K562 (cell line): ENCODE data around the gene GCC1. TPM values are rescaled to one million over a fixed set of nuclear protein-coding genes. Genes with fewer than 3 reads are reported as not detected.

ENCODE experiments used
- ATAC-seq: fragments of 200-7000 bp; cut with Tn5 transposase; 3 replicates; pipeline ENCODE4 v1.9.1; 2020; ENCODE audit warnings: moderate library complexity
- BruUV-seq: library from RNA; stranded (reverse); fragments of 400-500 nt; replicated peaks from 2 replicates; lab custom pipeline; 2021; lab: Mats Ljungman, UMichigan
- CTCF ChIA-PET: fragments of 300-600 bp; formaldehyde crosslinking; extraction: SDS; loops from one replicate; lab custom pipeline; 2021; ENCODE audit warnings: low intra/inter-chr PET ratio; lab: Yijun Ruan, JAX
- POLR2A ChIA-PET: fragments of 300-600, 350-650 bp; sonication (Branson Sonifier 250); formaldehyde crosslinking; extraction: SDS; loops from one replicate; lab custom pipeline; 2021; ENCODE audit warnings: antibody characterized with exemption, inconsistent platforms; lab: Yijun Ruan, JAX
- DNase-seq, 4 experiments: peaks; one replicate each; pipeline versions ENCODE4 v3.0.0 to v3.0.0-alpha.2; 2011 to 2018; ENCODE audit warnings: low spot score in 3 of 4, mixed read lengths in 3 of 4; ENCODE audit errors: extremely low read depth in 1 of 4
- FAIRE-seq: peaks from 2 replicates; lab custom pipeline; 2011; peaks lifted over from hg19 to GRCh38; lab: Jason Lieb, UNC
- H2AFZ ChIP-seq: 2 replicates; pipeline ENCODE4 v1.6.0; 2011; ENCODE audit warnings: low read depth, low read length, control low read depth, inconsistent platforms
- H3K27ac ChIP-seq: fragments of 200-600 bp; 3 replicates; pipeline ENCODE4 v1.8.0; 2011; ENCODE audit warnings: low read depth, mild to moderate bottlenecking, control low read depth, inconsistent platforms, low read length, moderate library complexity, mixed read lengths; ENCODE audit errors: extremely low read depth
- H3K27me3 ChIP-seq, 2 experiments: fragments of 300-600 bp in 1 of 2; 2 replicates in 1 of 2; 3 replicates in 1 of 2; pipeline versions ENCODE4 v1.6.0 to v1.8.0; 2011; ENCODE audit warnings: inconsistent platforms in 2 of 2, low read length in 2 of 2, mild to moderate bottlenecking in 1 of 2, mixed read lengths in 1 of 2, moderate library complexity in 1 of 2; ENCODE audit not compliant: control insufficient read depth in 2 of 2, insufficient read depth in 2 of 2
- H3K36me3 ChIP-seq: fragments of 300-600 bp; 3 replicates; pipeline ENCODE4 v1.8.0; 2011; ENCODE audit warnings: mild to moderate bottlenecking, low read length, inconsistent platforms; ENCODE audit not compliant: control insufficient read depth, insufficient read depth
- H3K4me1 ChIP-seq, 2 experiments: fragments of 200-600 bp in 1 of 2; replicated peaks in 1 of 2; 2 replicates in 1 of 2; 3 replicates in 1 of 2; pipeline versions ENCODE4 v1.5.1 to v1.8.0; 2011; ENCODE audit warnings: inconsistent platforms in 2 of 2, low read length in 2 of 2, mild to moderate bottlenecking in 1 of 2, mixed read lengths in 1 of 2, moderate library complexity in 1 of 2; ENCODE audit not compliant: control insufficient read depth in 2 of 2, insufficient read depth in 2 of 2
- H3K4me2 ChIP-seq: 2 replicates; pipeline ENCODE4 v1.6.1; 2011; ENCODE audit warnings: low read length, control low read depth, inconsistent platforms, mixed read lengths; ENCODE audit not compliant: insufficient read depth
- H3K4me3 ChIP-seq: fragments of 200-600 bp; sonication (generic), shearing (Covaris generic); 2 replicates; pipeline ENCODE4 v1.5.1; 2016; ENCODE audit warnings: control low read depth, inconsistent platforms
- H3K79me2 ChIP-seq: fragments of 200-600 bp; 3 replicates; pipeline ENCODE4 v1.8.0; 2011; ENCODE audit warnings: low read length, inconsistent platforms; ENCODE audit not compliant: control insufficient read depth, insufficient read depth
- H3K9ac ChIP-seq, 2 experiments: 2 replicates each; pipeline versions ENCODE4 v1.6.0 to v1.6.1; 2011; ENCODE audit warnings: low read depth in 2 of 2, low read length in 2 of 2, control low read depth in 1 of 2, inconsistent platforms in 1 of 2, mild to moderate bottlenecking in 1 of 2, mixed read lengths in 1 of 2; ENCODE audit not compliant: insufficient read depth in 1 of 2
- H3K9me1 ChIP-seq: one replicate; pipeline ENCODE4 v1.6.0; 2011; ENCODE audit warnings: inconsistent platforms, mild to moderate bottlenecking, low read length, moderate library complexity; ENCODE audit not compliant: control insufficient read depth, insufficient read depth
- H3K9me3 ChIP-seq: replicated peaks from 2 replicates; pipeline ENCODE4 v1.5.1; 2011; ENCODE audit warnings: low read depth, low read length, inconsistent platforms; ENCODE audit not compliant: control insufficient read depth, insufficient read depth
- H4K20me1 ChIP-seq: replicated peaks from 2 replicates; pipeline ENCODE4 v1.6.1; 2011; ENCODE audit warnings: low read length, inconsistent platforms, mixed read lengths; ENCODE audit not compliant: control insufficient read depth, insufficient read depth
- BRD9 ChIP-seq: fragments of 450-650 bp; IDR thresholded peaks from 2 replicates; pipeline ENCODE4 v1.6.1; 2018; ENCODE audit warnings: low read depth; ENCODE audit not compliant: partially characterized antibody
- MCM3 ChIP-seq: fragments of 450-650 bp; IDR thresholded peaks from 2 replicates; pipeline ENCODE4 v1.6.1; 2016
- SMC3 ChIP-seq: conservative IDR thresholded peaks from 2 replicates; pipeline ENCODE4 v1.6.1; 2011; ENCODE audit warnings: low read depth, low read length, improper control_type of control experiment; ENCODE audit not compliant: insufficient read depth
- TOE1 ChIP-seq, 2 experiments: fragments of 450-650 bp in 1 of 2; sonication (generic) in 1 of 2; formaldehyde crosslinking in 1 of 2; IDR thresholded peaks; 2 replicates each; pipeline versions ENCODE4 v1.7.1 to v1.8.0; 2016 to 2022; ENCODE audit warnings: borderline replicate concordance in 2 of 2, mild to moderate bottlenecking in 2 of 2, antibody characterized with exemption in 1 of 2, inconsistent platforms in 1 of 2, low read depth in 1 of 2, missing genetic modification reagents in 1 of 2, moderate library complexity in 1 of 2
- YY1 ChIP-seq, 3 experiments: IDR thresholded peaks; 2 replicates each; pipeline ENCODE4 v1.6.1; 2011; ENCODE audit warnings: low read length in 2 of 3, mild to moderate bottlenecking in 2 of 3, moderate library complexity in 2 of 3, borderline replicate concordance in 1 of 3, control low read depth in 1 of 3, low read depth in 1 of 3; ENCODE audit not compliant: insufficient read depth in 3 of 3, insufficient replicate concordance in 2 of 3, control insufficient read depth in 1 of 3, insufficient read length in 1 of 3; ENCODE audit errors: extremely low read depth in 1 of 3
- ZBED1 ChIP-seq: IDR thresholded peaks from 2 replicates; pipeline ENCODE4 v1.6.1; 2014
- WGBS: fragments of 100-300 bp; shearing (Covaris generic); methylation state at CpG from one replicate; pipeline ENCODE4 v1.1.6; 2016; ENCODE audit warnings: low coverage, mixed read lengths; ENCODE audit not compliant: insufficient coverage; ENCODE audit errors: missing lambda C conversion rate; 5-methylcytosine and 5-hydroxymethylcytosine counted together
- in situ Hi-C: fragments of 300-500 bp; cut with MboI; formaldehyde crosslinking; loops from 4 replicates; pipeline ENCODE4 v1.15.0; 2018; ENCODE audit warnings: inconsistent platforms, mixed read lengths
- intact Hi-C: fragments of 100-400 bp; cut with micrococcal nuclease; formaldehyde crosslinking; loops from 2 replicates; pipeline ENCODE4 v1.14.2; 2022
- polyA plus RNA-seq, 8 experiments: library from polyadenylated mRNA; depleted of rRNA in 4 of 8; stranded (reverse) in 5 of 8; unstranded in 3 of 8; fragments of >200 nt; fragmentation: Nextera tagmentation in 2 of 8; fragmentation: Illumina TruSeq in 1 of 8; extraction: Ambion mirVana in 2 of 8; extraction: Trizol in 1 of 8; gene quantifications; 2 replicates each; pipeline versions ENCODE4 v1.2.1 to v1.2.3, GENCODE V29; 2011 to 2014; ENCODE audit warnings: inconsistent platforms in 1 of 8, missing spikeins in 1 of 8
- total RNA-seq, 7 experiments: library from RNA; depleted of rRNA in 6 of 7; stranded (reverse); fragments of >200 nt in 6 of 7; fragmentation: Illumina TruSeq in 2 of 7; extraction: Trizol in 2 of 7; gene quantifications; 2 replicates each; pipeline versions ENCODE4 v1.2.1 to v1.2.3, GENCODE V29; 2011 to 2021; ENCODE audit warnings: low replicate concordance in 1 of 7

GCC1 gene
- total and polyA plus RNA-seq, 9 of the 15 experiments (the other 6 are each of a cell fraction or from before 2014, with no cell fraction given) = 1.9 to 19.8 (median 10.9) TPM

DNA sequence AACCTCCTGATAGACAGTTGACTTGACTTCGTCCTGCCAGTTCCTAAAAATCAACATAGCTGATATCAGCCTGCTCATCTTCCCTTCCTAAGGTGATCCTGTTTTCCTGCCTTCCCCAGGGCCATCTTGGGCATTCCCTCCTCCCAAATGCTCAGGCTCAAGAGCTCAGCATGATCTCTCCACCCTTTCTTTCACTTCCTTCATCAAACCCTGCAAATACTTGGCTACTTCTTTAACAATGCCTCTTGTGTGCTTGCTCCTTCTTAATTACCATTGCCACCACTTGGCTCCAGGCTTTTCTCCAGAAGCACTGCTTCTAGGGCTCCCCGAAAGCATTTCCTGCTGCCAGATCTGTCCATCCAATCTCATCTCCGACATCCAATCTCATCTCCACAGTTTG, 15.5 kb upstream of the GCC1 start:
- H3K79me2 ChIP-seq = no peaks in the 10 kb centered on the region
- no peak overlapping the region for H3K4me2 ChIP-seq
- peaks cover 37 to 56% of the 10 kb centered on the region in 2 experiments for H3K27me3 ChIP-seq
- DNase-seq (peak in 1 of 4 experiments; percentile 6), ATAC-seq (no peak), FAIRE-seq (no peak)
- H3K36me3 ChIP-seq = no peaks in the 10 kb centered on the region
- BruUV-seq = no TSS peak
- no peak overlapping the region for H3K4me3 ChIP-seq
- 0% methylated on average over 3 of the region's 3 CpGs for WGBS
- TF ChIP-seq MCM3 = no peak
- POLR2A ChIA-PET = no interaction called here
- no peaks in the 10 kb centered on the region for H3K9me1 ChIP-seq
- CTCF ChIA-PET = no interaction called here
- no peak overlapping the region for H2AFZ ChIP-seq
- intact Hi-C loops = no loop called here
- in situ Hi-C loops = no loop called here
- no peaks in the 10 kb centered on the region for H3K9me3 ChIP-seq
- H4K20me1 ChIP-seq = no peaks in the 10 kb centered on the region
- no peaks in the 10 kb centered on the region for H3K4me1 ChIP-seq
- H3K9ac ChIP-seq = no peak overlapping the region
- H3K27ac ChIP-seq = no peak overlapping the region

DNA sequence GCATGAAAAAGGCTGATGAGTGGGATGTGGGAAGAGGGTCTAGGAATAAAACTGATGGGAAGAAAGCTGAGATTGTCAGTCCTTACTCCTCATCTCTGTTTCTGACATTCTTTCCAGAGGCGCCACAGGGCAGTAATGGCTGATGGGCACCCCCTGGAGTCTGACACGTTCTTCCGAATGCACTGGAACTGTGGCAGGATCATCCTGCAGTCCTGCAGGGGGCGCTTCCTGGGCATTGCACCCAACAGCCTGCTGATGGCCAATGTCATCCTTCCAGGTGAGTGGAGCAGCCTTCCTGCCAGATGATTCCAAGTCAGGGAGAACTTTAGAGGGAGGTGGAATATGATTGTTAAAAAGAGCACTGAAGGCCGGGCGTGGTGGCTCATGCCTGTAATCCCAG, 12.9 kb upstream of the GCC1 start:
- no TSS peak for BruUV-seq
- Histone ChIP-seq H3K79me2 (no peaks in the 10 kb centered on the region), H4K20me1 (no peaks in the 10 kb centered on the region), H2AFZ (no peak overlapping the region), H3K4me1 (no peaks in the 10 kb centered on the region; a peak in 1 of 5 replicates), H3K4me2 (no peak overlapping the region), H3K9me3 (no peaks in the 10 kb centered on the region), H3K4me3 (no peak overlapping the region), H3K9ac (no peak overlapping the region), H3K27me3 (peaks cover 47 to 75% of the 10 kb centered on the region in 2 experiments), H3K27ac (no peak overlapping the region), H3K36me3 (no peaks in the 10 kb centered on the region), H3K9me1 (no peaks in the 10 kb centered on the region)
- DNase-seq (peak; percentile 58 to 68 (median 63)), FAIRE-seq (no peak), ATAC-seq (peak; percentile 85)
- 5% methylated on average over 6 of the region's 6 CpGs for whole genome bisulfite sequencing
- POLR2A ChIA-PET = no interaction called here
- in situ Hi-C loops = no loop called here
- CTCF ChIA-PET = no interaction called here
- intact Hi-C loops = loop anchor here (5.0 kb wide), 1 partner anchor 609 kb away; no protein-coding TSS in a partner anchor
- TF ChIP-seq SMC3 = peak; percentile 42; the same call in 1 of the 2 replicates
- no peak for TF ChIP-seq BRD9
- TF ChIP-seq ZBED1 = no peak
- peak in 1 of 3 experiments; percentile 58 for TF ChIP-seq YY1 (IDR thresholded peaks at IDR 0.05; ENCODE audit: borderline replicate concordance in 1 of 3, control insufficient read depth in 1 of 3, extremely low read depth in 1 of 3, insufficient read depth in 3 of 3, insufficient read length in 1 of 3, insufficient replicate concordance in 2 of 3, low read depth in 1 of 3, low read length in 2 of 3)
- 0 out of 2 replicates have a peak, but pooled peaks have one; percentile 32 for TF ChIP-seq TOE1 (IDR thresholded peaks at IDR 0.05; ENCODE audit: borderline replicate concordance)
- no peak for TF ChIP-seq TOE1 (CRISPR knock-in tag; IDR thresholded peaks at IDR 0.05; ENCODE audit: borderline replicate concordance, low read depth)
